Stomach (tissue), 19 donors: ENCODE data around the gene TWF2. TPM values are rescaled to one million over a fixed set of nuclear protein-coding genes. Genes with fewer than 3 reads are reported as not detected.
"Not testable (repeated sequence)": the region's sequence is repeated elsewhere in the genome, so short reads cannot be mapped to it uniquely, and the experiment has no call there.

Experiments
- DNase-seq, 2 donors: peaks; one replicate each; pipeline versions ENCODE4 v3.0.0 to v3.0.0-alpha.2; 2013 to 2019
- H3K27ac ChIP-seq, 5 donors: fragments of 200-600 bp in 4 of 5; sonication (generic) in 4 of 5; one replicate each; pipeline ENCODE4 v1.5.1; 2013 to 2019; ENCODE audit warnings: mild to moderate bottlenecking in 1 of 5, moderate library complexity in 1 of 5
- H3K27me3 ChIP-seq, 3 donors: fragments of 200-600 bp; sonication (generic); one replicate each; pipeline ENCODE4 v1.5.1; 2017 to 2019; ENCODE audit warnings: mixed run types in 1 of 3
- H3K36me3 ChIP-seq, 4 donors: fragments of 200-600 bp; sonication (generic); 1 replicate in 3 of 4; 2 replicates in 1 of 4; pipeline ENCODE4 v1.5.1; 2016 to 2019
- H3K4me1 ChIP-seq, 4 donors: fragments of 200-600 bp; sonication (generic); one replicate each; pipeline ENCODE4 v1.5.1; 2016 to 2019
- H3K4me3 ChIP-seq, 4 donors: fragments of 200-600 bp; sonication (generic) in 3 of 4; one replicate each; pipeline ENCODE4 v1.5.1; 2016 to 2019; ENCODE audit warnings: mild to moderate bottlenecking in 1 of 4
- H3K9me3 ChIP-seq, 4 donors: fragments of 200-600 bp; sonication (generic); one replicate each; pipeline ENCODE4 v1.5.1; 2016 to 2019
- EP300 ChIP-seq: sonication (generic); formaldehyde crosslinking; IDR thresholded peaks from one replicate; pipeline ENCODE4 v1.6.1; 2017; ENCODE audit warnings: antibody characterized with exemption
- POLR2A ChIP-seq, 4 donors: fragments of 450-650 bp; IDR thresholded peaks; one replicate each; pipeline ENCODE4 v1.6.1; 2016; ENCODE audit warnings: antibody characterized with exemption in 4 of 4, control low read depth in 2 of 4, mild to moderate bottlenecking in 1 of 4, moderate library complexity in 1 of 4
- POLR2AphosphoS5 ChIP-seq, 3 donors: sonication (generic); formaldehyde crosslinking; IDR thresholded peaks; one replicate each; pipeline ENCODE4 v1.6.1; 2016; ENCODE audit warnings: antibody characterized with exemption in 3 of 3
- WGBS, 5 donors: extraction: QIAGEN DNeasy Blood & Tissue Kit in 3 of 5; methylation state at CpG; one replicate each; pipeline versions ENCODE4 v1.1.5 to v1.1.7; 2013 to 2018; 5-methylcytosine and 5-hydroxymethylcytosine counted together
- intact Hi-C: fragments of 100-400 bp; cut with DNase I; formaldehyde crosslinking; loops from one replicate; pipeline ENCODE4 v1.15.1; 2023; ENCODE audit warnings: low total_unique reads
- long read RNA-seq, 10 donors: transcript quantifications; one replicate each; lab custom pipeline, GENCODE V29; 2026
- polyA plus RNA-seq, 3 donors: library from polyadenylated mRNA; stranded (reverse); fragments of 200-250 nt; gene quantifications; one replicate each; pipeline ENCODE4 v1.2.3, GENCODE V29; 2013
- total RNA-seq, 5 donors: library from RNA; depleted of rRNA; stranded (reverse); fragments of >200 nt; gene quantifications; one replicate each; pipeline versions ENCODE4 v1.1.0 to v1.2.3, GENCODE V29; 2014 to 2016
- TF ChIP-seq, protein P1 (sequence below), 7 experiments: fragments of 450-650 bp in 4 of 7; fragments of 200-600 bp in 3 of 7; sonication (generic) in 3 of 7; IDR thresholded peaks; one replicate each; pipeline ENCODE4 v1.5.1; 2016 to 2019; ENCODE audit warnings: antibody characterized with exemption in 7 of 7, control low read depth in 2 of 7, mild to moderate bottlenecking in 1 of 7
- donor health status: healthy with polysubstance abuse.
- donor health status: Bipolar disorder and iron deficiency.
- donor health status: healthy.

The TWF2 gene
- 100 to 1,000 TPM in 1 of 5 donors, 10 to 100 TPM in 4; 18.7 to 237 (median 39.1) TPM for total RNA-seq
- 10 to 100 TPM; 37.5 to 58.7 (median 40.8) TPM for polyA plus RNA-seq
- long read RNA-seq, donor 1, transcript TWF2-201 (9 exons, 1,718 nt) = major isoform, 6 of 6 reads
- long read RNA-seq, donor 1, partial matches to known transcripts = 0 of 6 reads
- long read RNA-seq, donor 1, other reads (novel, unspliced or antisense) = 0 of 6 reads
- long read RNA-seq, donor 2, transcript TWF2-201 (9 exons, 1,718 nt) = major isoform, 13 of 13 reads
- long read RNA-seq, donor 2, partial matches to known transcripts = 0 of 13 reads
- long read RNA-seq, donor 2, other reads (novel, unspliced or antisense) = 0 of 13 reads
- long read RNA-seq, donor 3, transcript TWF2-201 (9 exons, 1,718 nt) = major isoform, 7 of 7 reads
- long read RNA-seq, donor 3, partial matches to known transcripts = 0 of 7 reads
- long read RNA-seq, donor 3, other reads (novel, unspliced or antisense) = 0 of 7 reads
- long read RNA-seq, donor 4, partial matches to known transcripts = 0 of 1 reads
- long read RNA-seq, donor 4, other reads (novel, unspliced or antisense) = 0 of 1 reads
- long read RNA-seq, donor 5, transcript TWF2-201 (9 exons, 1,718 nt) = major isoform, 14 of 14 reads
- long read RNA-seq, donor 5, partial matches to known transcripts = 0 of 14 reads
- long read RNA-seq, donor 5, other reads (novel, unspliced or antisense) = 0 of 14 reads
- long read RNA-seq, donor 6 = 0 reads
- long read RNA-seq, donor 7, transcript TWF2-201 (9 exons, 1,718 nt) = major isoform, 13 of 14 reads
- long read RNA-seq, donor 7, partial matches to known transcripts = 0 of 14 reads
- long read RNA-seq, donor 7, other reads (novel, unspliced or antisense) = 0 of 14 reads
- long read RNA-seq, donor 8, transcript TWF2-201 (9 exons, 1,718 nt) = major isoform, 8 of 8 reads
- long read RNA-seq, donor 8, partial matches to known transcripts = 0 of 8 reads
- long read RNA-seq, donor 8, other reads (novel, unspliced or antisense) = 0 of 8 reads
- long read RNA-seq, donor 9, transcript TWF2-201 (9 exons, 1,718 nt) = major isoform, 13 of 13 reads
- long read RNA-seq, donor 9, partial matches to known transcripts = 0 of 13 reads
- long read RNA-seq, donor 9, other reads (novel, unspliced or antisense) = 0 of 13 reads
- long read RNA-seq, donor 10, transcript TWF2-201 (9 exons, 1,718 nt) = major isoform, 5 of 5 reads
- long read RNA-seq, donor 10, partial matches to known transcripts = 0 of 5 reads
- long read RNA-seq, donor 10, other reads (novel, unspliced or antisense) = 0 of 5 reads

DNA sequence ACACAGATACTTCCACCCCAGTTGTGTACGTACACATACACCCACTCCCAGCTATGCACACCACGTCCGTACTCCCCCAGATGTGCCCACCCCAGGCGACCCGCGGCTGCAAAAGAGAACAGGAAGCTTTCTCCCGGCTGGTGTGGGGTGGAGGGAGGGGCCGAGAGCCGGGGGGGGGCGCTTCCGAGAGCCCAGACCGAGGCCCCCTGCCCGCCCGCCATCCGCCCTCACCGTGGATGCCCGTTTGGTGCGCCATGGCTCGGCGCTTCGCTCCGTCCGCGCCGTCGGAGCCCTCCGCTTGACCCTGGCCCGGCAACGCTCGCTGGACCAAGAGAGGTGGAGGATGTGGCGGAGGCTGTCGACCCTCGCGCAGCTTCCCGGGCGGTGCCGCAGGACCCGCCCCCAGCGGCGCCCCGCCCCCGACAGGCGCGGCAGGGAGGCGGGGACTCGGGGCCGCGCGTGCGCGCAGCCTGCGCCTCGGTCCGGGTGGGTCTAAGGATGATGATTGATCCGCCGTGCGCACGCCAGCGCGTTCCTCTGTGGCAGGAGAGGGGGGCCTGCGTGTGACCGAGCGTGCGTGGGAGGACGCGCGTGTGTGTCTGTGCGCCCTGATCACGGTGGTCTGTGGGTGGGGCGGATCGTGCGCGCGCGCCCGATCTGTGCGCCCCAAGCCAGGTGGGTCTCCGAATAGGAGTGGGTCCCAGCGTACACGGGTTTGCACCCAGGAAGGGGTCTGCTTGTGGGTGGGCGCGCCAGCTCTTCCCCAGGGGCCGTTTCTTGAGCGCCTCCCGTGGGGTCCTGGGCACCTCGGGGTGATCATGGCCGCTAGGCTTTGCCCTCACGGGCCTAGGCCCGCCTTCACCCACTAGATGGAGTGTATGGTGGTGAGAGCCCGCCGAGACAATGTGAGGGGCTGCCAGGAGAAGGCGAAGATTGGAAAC is at the start of gene TWF2:
TSS of gene TWF2 (minus strand) at position 398 of the 941 bp plus-strand sequence. CDS start at position 256, 142 bp downstream.
- Histone ChIP-seq H3K36me3 (peaks cover 9 to 12% (median 10%) of the 10 kb centered on the region in 4 donors), H3K27me3 (no peaks in the 10 kb centered on the region), H3K4me1 (peaks cover 42 to 63% (median 56%) of the 10 kb centered on the region in 4 donors), H3K9me3 (no peaks in the 10 kb centered on the region), H3K27ac (peak within 1 kb of the TSS; percentile 92 to 93 (median 93)), H3K4me3 (peak within 1 kb of the TSS; percentile 81 to 94 (median 94))
- peak; percentile 81 to 94 for DNase-seq
- 0 to 1% (median 1%) methylated on average over 19 to 92 of the region's 92 CpGs for WGBS, 5 donors
- intact Hi-C loops = no loop called here
- peak in 2 of 3 donors; percentile 68 to 83 for TF ChIP-seq POLR2AphosphoS5 (IDR thresholded peaks at IDR 0.05)
- TF ChIP-seq, protein P1, sequence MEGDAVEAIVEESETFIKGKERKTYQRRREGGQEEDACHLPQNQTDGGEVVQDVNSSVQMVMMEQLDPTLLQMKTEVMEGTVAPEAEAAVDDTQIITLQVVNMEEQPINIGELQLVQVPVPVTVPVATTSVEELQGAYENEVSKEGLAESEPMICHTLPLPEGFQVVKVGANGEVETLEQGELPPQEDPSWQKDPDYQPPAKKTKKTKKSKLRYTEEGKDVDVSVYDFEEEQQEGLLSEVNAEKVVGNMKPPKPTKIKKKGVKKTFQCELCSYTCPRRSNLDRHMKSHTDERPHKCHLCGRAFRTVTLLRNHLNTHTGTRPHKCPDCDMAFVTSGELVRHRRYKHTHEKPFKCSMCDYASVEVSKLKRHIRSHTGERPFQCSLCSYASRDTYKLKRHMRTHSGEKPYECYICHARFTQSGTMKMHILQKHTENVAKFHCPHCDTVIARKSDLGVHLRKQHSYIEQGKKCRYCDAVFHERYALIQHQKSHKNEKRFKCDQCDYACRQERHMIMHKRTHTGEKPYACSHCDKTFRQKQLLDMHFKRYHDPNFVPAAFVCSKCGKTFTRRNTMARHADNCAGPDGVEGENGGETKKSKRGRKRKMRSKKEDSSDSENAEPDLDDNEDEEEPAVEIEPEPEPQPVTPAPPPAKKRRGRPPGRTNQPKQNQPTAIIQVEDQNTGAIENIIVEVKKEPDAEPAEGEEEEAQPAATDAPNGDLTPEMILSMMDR (IDR thresholded peaks at IDR 0.05) = peak in 4 of 7 experiments; percentile 23 to 40 (median 26)
- no peak for TF ChIP-seq EP300
- no peak for TF ChIP-seq POLR2A (IDR thresholded peaks at IDR 0.05)

DNA sequence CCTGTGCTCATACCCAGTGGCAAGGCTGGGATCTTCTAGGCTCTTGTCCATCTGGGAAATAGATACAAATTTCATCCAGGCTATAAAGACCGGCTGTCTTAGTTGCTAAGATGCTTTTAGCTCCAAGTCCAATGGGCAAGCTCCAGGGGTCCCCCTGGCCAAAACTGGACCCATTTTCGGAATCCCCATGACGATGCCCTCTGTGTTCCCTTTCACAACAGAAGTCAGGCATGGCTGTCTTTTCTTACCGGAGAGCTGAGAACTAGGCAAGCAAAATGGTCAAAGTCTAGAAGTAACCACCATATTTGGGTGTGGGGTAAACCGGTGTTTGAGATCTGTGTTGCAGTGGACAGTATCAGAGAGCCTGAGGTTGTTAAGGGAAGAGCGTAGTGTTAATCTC is 49.7 kb upstream of the TWF2 start:
- H3K4me1 ChIP-seq = peaks cover 25 to 60% (median 51%) of the 10 kb centered on the region in 4 donors
- 87 to 95% (median 93%) methylated on average over 6 of the region's 6 CpGs for WGBS, 5 donors
- peak overlapping the region; percentile 55 to 86 (median 58) for H3K4me3 ChIP-seq
- H3K27ac ChIP-seq = peak overlapping the region; percentile 94 to 100 (median 99)
- H3K36me3 ChIP-seq = peaks cover 9 to 38% (median 30%) of the 10 kb centered on the region in 4 donors
- TF ChIP-seq POLR2AphosphoS5 (IDR thresholded peaks at IDR 0.05) (no peak), EP300 (no peak), POLR2A (IDR thresholded peaks at IDR 0.05) (no peak)
- TF ChIP-seq, protein P1 (IDR thresholded peaks at IDR 0.05) = no peak
- H3K9me3 ChIP-seq = no peaks in the 10 kb centered on the region
- DNase-seq = no peak
- H3K27me3 ChIP-seq = no peaks in the 10 kb centered on the region
- intact Hi-C loops = no loop called here

DNA sequence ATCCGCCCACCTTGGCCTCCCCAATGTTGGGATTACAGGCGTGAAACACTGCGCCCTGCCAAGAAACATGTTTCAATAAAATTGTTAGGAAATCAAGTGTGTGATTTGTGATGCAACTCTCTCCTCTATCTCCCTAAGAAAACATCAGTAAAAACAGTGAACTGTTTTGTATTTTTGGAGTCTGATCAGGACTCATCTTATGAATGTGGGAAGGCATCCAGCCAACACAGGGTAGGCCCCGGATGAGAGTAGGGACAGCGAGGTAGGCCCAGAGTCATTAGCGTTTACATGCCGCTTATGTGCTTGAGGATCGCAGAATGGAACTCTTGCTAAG is 47.8 kb upstream of the TWF2 start:
- intact Hi-C loops = no loop called here
- Histone ChIP-seq H3K9me3 (no peaks in the 10 kb centered on the region), H3K27ac (peak overlapping the region; percentile 94 to 100 (median 99)), H3K36me3 (peaks cover 7 to 26% (median 21%) of the 10 kb centered on the region in 4 donors), H3K4me1 (peaks cover 25 to 66% (median 49%) of the 10 kb centered on the region in 4 donors), H3K27me3 (no peaks in the 10 kb centered on the region), H3K4me3 (peak overlapping the region; percentile 55 to 86 (median 58))
- 44 to 67% (median 49%) methylated on average over 8 of the region's 8 CpGs for WGBS, 5 donors
- peak in 1 of 2 donors; percentile 32 for DNase-seq
- no peak for TF ChIP-seq POLR2A (IDR thresholded peaks at IDR 0.05)
- no peak for TF ChIP-seq EP300
- TF ChIP-seq, protein P1 (IDR thresholded peaks at IDR 0.05) = no peak
- TF ChIP-seq POLR2AphosphoS5 (IDR thresholded peaks at IDR 0.05) = no peak

DNA sequence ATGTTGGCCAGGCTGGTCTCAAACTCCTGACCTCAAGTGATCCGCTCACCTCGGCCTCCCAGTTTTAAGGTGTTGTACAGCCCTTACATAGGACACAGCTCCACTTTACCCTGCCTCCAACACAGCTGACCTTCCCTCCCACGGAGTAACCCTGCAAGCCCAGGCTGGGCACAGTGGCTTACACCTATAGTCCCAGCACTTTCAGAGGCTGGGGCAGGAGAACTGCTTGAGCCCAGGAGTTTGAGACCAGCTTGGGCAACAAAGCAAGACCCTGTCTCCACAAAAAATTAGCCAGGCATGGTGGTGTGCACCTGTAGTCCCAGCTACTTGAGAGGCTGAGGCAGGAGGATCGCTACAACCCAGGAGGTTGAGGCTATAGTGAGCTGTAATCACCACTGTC is 45.1 kb upstream of the TWF2 start:
- Histone ChIP-seq H3K4me1 (peaks cover 19 to 57% (median 43%) of the 10 kb centered on the region in 4 donors), H3K36me3 (peaks cover 7 to 12% (median 11%) of the 10 kb centered on the region in 4 donors), H3K27ac (peak overlapping the region in 2 of 5 donors; percentile 61 to 100)
- DNase-seq = peak in 1 of 2 donors; percentile 11
- intact Hi-C loops, H3K9me3 ChIP-seq, H3K4me3 ChIP-seq, H3K27me3 ChIP-seq: not testable (repeated sequence)
- WGBS, 5 donors = 71 to 91% (median 81%) methylated on average over 4 of the region's 4 CpGs
